Upper lobe of left lung (tissue), 4 donors: ENCODE results near the gene CRYZL1.

ENCODE experiments used
- CTCF ChIP-seq, 6 experiments: fragments of 450-650 bp in 4 of 6; fragments of 200-600 bp in 2 of 6; sonication (generic) in 2 of 6; IDR thresholded peaks; one replicate each; pipeline ENCODE4 v1.5.1; 2016 to 2019; ENCODE audit warnings: antibody characterized with exemption in 6 of 6
- EP300 ChIP-seq, 4 donors: sonication (generic); formaldehyde crosslinking; IDR thresholded peaks; one replicate each; pipeline ENCODE4 v1.5.1; 2017; ENCODE audit warnings: antibody characterized with exemption in 4 of 4, control low read depth in 2 of 4

GRCh38 chr21:33659568-33659949 lies 18.0 kb upstream of the CRYZL1 start:
- TF ChIP-seq CTCF (IDR thresholded peaks at IDR 0.05) (no peak), EP300 (IDR thresholded peaks at IDR 0.05) (no peak)
